GM19324 (cell line): ENCODE results near the gene CD44.

Experiments used
- ATAC-seq: cut with Tn5 transposase; IDR thresholded peaks from one replicate; pipeline ENCODE4 v1.9.1; 2021; ENCODE audit warnings: mild to moderate bottlenecking, moderate library complexity; ENCODE audit not compliant: unreplicated experiment, low FRiP score

CD44 gene

GRCh38 chr11:35280727-35281126 is 141.8 kb downstream of the CD44 start:
- ATAC-seq: no peak

- no peak for ATAC-seq
Observed at GRCh38 chr11:35281169-35281688, 142.3 kb downstream of the CD44 start.
